Measurements from ENCODE around the gene ARMC8. TPM values are rescaled to one million over a fixed set of nuclear protein-coding genes. Genes with fewer than 3 reads are reported as not detected.
A peak's percentile ranks its signal among the peaks of the same experiment; 100 is the strongest.

The ARMC8 gene
- total RNA-seq, 2 experiments from 2014 or later: 38.2 to 42.7 TPM

- CTCF ChIA-PET: no interaction called here
- no peak overlapping the region for H3K4me3 Mint-ChIP-seq
- intact Hi-C loops (cut with micrococcal nuclease): no loop called here
- H3K27ac Mint-ChIP-seq: no peak overlapping the region
- H3K27me3 Mint-ChIP-seq (ENCODE audit: low read depth): no peaks in the 10 kb centered on the region
- DNase-seq: no peak
- no peaks in the 10 kb centered on the region for H3K9me3 Mint-ChIP-seq
- H3K4me1 Mint-ChIP-seq (ENCODE audit: low read depth): no peaks in the 10 kb centered on the region
- peaks cover 11% of the 10 kb centered on the region for H3K36me3 Mint-ChIP-seq (ENCODE audit: low read depth)
Observed at GRCh38 chr3:138257986-138258385, 70.9 kb downstream of the ARMC8 start.

- intact Hi-C loops (cut with micrococcal nuclease): no loop called here
- no peak overlapping the region for H3K27ac Mint-ChIP-seq
- CTCF ChIA-PET: interaction anchor here (1.0 kb wide), 1 partner anchor 13 kb away, joined by 4 read pairs; no protein-coding TSS in a partner anchor
Observed at GRCh38 chr3:138259126-138259525, 72.0 kb downstream of the ARMC8 start.

GRCh38 chr3:138260611-138261010, 73.5 kb downstream of the ARMC8 start:
- Mint-ChIP-seq H3K9me3 (no peaks in the 10 kb centered on the region), H3K4me3 (no peak overlapping the region), H3K4me1 (ENCODE audit: low read depth) (no peaks in the 10 kb centered on the region), H3K36me3 (ENCODE audit: low read depth) (peaks cover 14% of the 10 kb centered on the region), H3K27ac (no peak overlapping the region), H3K27me3 (ENCODE audit: low read depth) (no peaks in the 10 kb centered on the region)
- no peak for DNase-seq
- CTCF ChIA-PET: no interaction called here
- intact Hi-C loops (cut with micrococcal nuclease): no loop called here

More at GRCh38 chr3:138259126-138259525, 72.0 kb downstream of the ARMC8 start:
- Mint-ChIP-seq H3K36me3 (ENCODE audit: low read depth) (peaks cover 9% of the 10 kb centered on the region), H3K4me3 (no peak overlapping the region), H3K27me3 (ENCODE audit: low read depth) (no peaks in the 10 kb centered on the region), H3K9me3 (no peaks in the 10 kb centered on the region), H3K4me1 (ENCODE audit: low read depth) (no peaks in the 10 kb centered on the region)
- no peak for DNase-seq

- CTCF ChIA-PET: interaction anchor here (0.6 to 1.6 kb wide), 2 partner anchors 9 to 211 kb away, joined by 4 to 5 read pairs; no protein-coding TSS in a partner anchor
- peaks cover 8% of the 10 kb centered on the region for H3K36me3 Mint-ChIP-seq (ENCODE audit: low read depth)
- no peak for DNase-seq
- no peak overlapping the region for H3K27ac Mint-ChIP-seq
- H3K9me3 Mint-ChIP-seq: no peaks in the 10 kb centered on the region
- intact Hi-C loops (cut with micrococcal nuclease): loop anchor here (2.0 kb wide), 1 partner anchor 66 kb away; the partner anchor contains the start of gene NME9
- no peaks in the 10 kb centered on the region for H3K4me1 Mint-ChIP-seq (ENCODE audit: low read depth)
- no peak overlapping the region for H3K4me3 Mint-ChIP-seq
- H3K27me3 Mint-ChIP-seq (ENCODE audit: low read depth): no peaks in the 10 kb centered on the region
Observed at GRCh38 chr3:138263104-138263503, 76.0 kb downstream of the ARMC8 start.

DNA sequence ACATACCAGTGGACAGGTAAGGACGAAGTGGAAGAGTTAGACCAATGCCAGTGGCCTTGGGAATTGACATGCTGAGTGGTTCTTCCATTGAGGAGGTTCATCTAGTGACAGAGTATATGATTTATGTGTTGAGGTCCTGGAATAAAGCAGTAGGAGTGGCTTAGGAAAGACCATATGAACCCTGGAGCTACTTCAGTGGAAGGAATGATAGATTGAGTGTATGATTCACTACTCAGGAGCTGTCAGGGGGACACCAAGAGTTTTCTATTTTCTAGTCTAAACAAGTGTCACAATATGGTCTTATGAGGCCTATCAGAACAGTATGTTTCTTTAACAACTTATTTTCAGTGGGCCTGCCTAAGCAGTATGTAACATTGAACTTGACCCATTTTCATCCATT, 78.6 kb downstream of the ARMC8 start:
- H3K27me3 Mint-ChIP-seq (ENCODE audit: low read depth): no peaks in the 10 kb centered on the region
- no peak for DNase-seq
- no peaks in the 10 kb centered on the region for H3K4me1 Mint-ChIP-seq (ENCODE audit: low read depth)
- CTCF ChIA-PET: no interaction called here
- H3K9me3 Mint-ChIP-seq: no peaks in the 10 kb centered on the region
- H3K36me3 Mint-ChIP-seq (ENCODE audit: low read depth): peaks cover 10% of the 10 kb centered on the region
- no peak overlapping the region for H3K4me3 Mint-ChIP-seq
- no peak overlapping the region for H3K27ac Mint-ChIP-seq
- intact Hi-C loops (cut with micrococcal nuclease): no loop called here

GRCh38 chr3:138267083-138267482, 80.0 kb downstream of the ARMC8 start:
- Mint-ChIP-seq H3K9me3 (no peaks in the 10 kb centered on the region), H3K27me3 (ENCODE audit: low read depth) (no peaks in the 10 kb centered on the region), H3K27ac (no peak overlapping the region), H3K36me3 (ENCODE audit: low read depth) (peaks cover 18% of the 10 kb centered on the region), H3K4me3 (no peak overlapping the region), H3K4me1 (ENCODE audit: low read depth) (peaks cover 10% of the 10 kb centered on the region)
- DNase-seq: no peak
- intact Hi-C loops (cut with micrococcal nuclease): no loop called here
- CTCF ChIA-PET: no interaction called here

DNA sequence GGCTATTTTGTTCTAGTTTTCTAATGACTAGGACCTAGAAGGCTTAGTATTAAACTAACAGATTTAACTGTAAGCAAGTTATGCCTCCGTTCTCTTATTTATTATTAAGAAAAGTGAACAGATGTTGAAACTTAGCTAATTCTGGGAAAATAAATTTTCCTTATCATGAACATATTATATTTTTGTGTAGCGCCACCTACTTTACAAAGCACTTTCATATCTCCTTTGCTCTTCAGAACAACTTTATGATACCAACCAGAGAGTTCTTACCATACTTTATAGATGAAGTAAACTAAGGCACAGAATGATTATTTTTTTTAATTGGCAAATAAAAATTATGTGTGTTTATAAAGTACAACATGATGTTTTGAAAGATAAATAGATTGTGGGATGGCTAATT, 83.1 kb downstream of the ARMC8 start:
- Mint-ChIP-seq H3K4me3 (no peak overlapping the region), H3K36me3 (ENCODE audit: low read depth) (peaks cover 40% of the 10 kb centered on the region)

GRCh38 chr3:138271189-138271794, 84.2 kb downstream of the ARMC8 start:
- no peak for DNase-seq
- intact Hi-C loops (cut with micrococcal nuclease): loop anchor here (1.0 to 5.0 kb wide), 5 partner anchors 25 to 204 kb away; partner anchors contain the start of gene NME9
- Mint-ChIP-seq H3K4me3 (no peak overlapping the region), H3K36me3 (ENCODE audit: low read depth) (peaks cover 36% of the 10 kb centered on the region), H3K9me3 (no peaks in the 10 kb centered on the region), H3K27me3 (ENCODE audit: low read depth) (no peaks in the 10 kb centered on the region), H3K27ac (peak overlapping the region; percentile 67), H3K4me1 (ENCODE audit: low read depth) (peaks cover 11% of the 10 kb centered on the region)
- CTCF ChIA-PET: interaction anchor here (0.7 to 1.4 kb wide), 10 partner anchors 8 to 146 kb away, joined by 3 to 6 read pairs (median 4); no protein-coding TSS in a partner anchor

More for the DNA sequence above, 83.1 kb downstream of the ARMC8 start:
- DNase-seq: no peak
- Mint-ChIP-seq H3K27ac (no peak overlapping the region), H3K9me3 (no peaks in the 10 kb centered on the region), H3K4me1 (ENCODE audit: low read depth) (peaks cover 11% of the 10 kb centered on the region), H3K27me3 (ENCODE audit: low read depth) (no peaks in the 10 kb centered on the region)
- intact Hi-C loops (cut with micrococcal nuclease): loop anchor here (5.0 kb wide), 1 partner anchor 203 kb away; no protein-coding TSS in a partner anchor
- CTCF ChIA-PET: interaction anchor here (0.6 to 1.4 kb wide), 5 partner anchors 13 to 147 kb away, joined by 3 to 6 read pairs (median 4); no protein-coding TSS in a partner anchor

GRCh38 chr3:138281561-138281960, 94.5 kb downstream of the ARMC8 start:
- DNase-seq: no peak
- H3K36me3 Mint-ChIP-seq (ENCODE audit: low read depth): peaks cover 6% of the 10 kb centered on the region
- intact Hi-C loops (cut with micrococcal nuclease): no loop called here
- no peaks in the 10 kb centered on the region for H3K27me3 Mint-ChIP-seq (ENCODE audit: low read depth)
- no peaks in the 10 kb centered on the region for H3K9me3 Mint-ChIP-seq
- no peak overlapping the region for H3K4me3 Mint-ChIP-seq
- CTCF ChIA-PET: interaction anchor here (0.8 kb wide), 1 partner anchor 100 kb away, joined by 3 read pairs; no protein-coding TSS in a partner anchor
- peaks cover 11% of the 10 kb centered on the region for H3K4me1 Mint-ChIP-seq (ENCODE audit: low read depth)
- H3K27ac Mint-ChIP-seq: no peak overlapping the region

DNA sequence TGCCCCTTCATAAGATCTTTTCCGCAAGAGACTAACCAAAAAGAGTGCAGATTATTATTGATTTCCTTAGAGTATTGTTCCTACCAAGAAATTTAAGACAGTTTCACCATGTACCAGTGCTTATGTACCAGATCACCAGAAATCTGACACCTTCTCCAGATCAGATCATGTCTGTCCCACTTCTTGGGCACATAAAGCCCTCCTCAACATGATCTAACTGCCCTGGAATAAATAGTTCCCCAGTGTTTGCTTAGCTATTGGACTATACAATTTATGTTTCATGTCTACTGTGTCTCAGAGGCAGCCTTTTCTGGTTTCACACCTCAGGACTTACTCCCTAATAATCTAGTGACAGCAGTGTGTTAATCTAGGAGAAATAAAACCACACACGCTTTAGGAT, 95.7 kb downstream of the ARMC8 start:
- no peak overlapping the region for H3K27ac Mint-ChIP-seq
- intact Hi-C loops (cut with micrococcal nuclease): no loop called here
- peaks cover 2% of the 10 kb centered on the region for H3K36me3 Mint-ChIP-seq (ENCODE audit: low read depth)
- no peak for DNase-seq
- no peaks in the 10 kb centered on the region for H3K9me3 Mint-ChIP-seq
- no peaks in the 10 kb centered on the region for H3K27me3 Mint-ChIP-seq (ENCODE audit: low read depth)
- no peak overlapping the region for H3K4me3 Mint-ChIP-seq
- CTCF ChIA-PET: interaction anchor here (1.0 to 1.8 kb wide), 3 partner anchors 12 to 46 kb away, joined by 3 to 6 read pairs (median 5); no protein-coding TSS in a partner anchor
- peaks cover 11% of the 10 kb centered on the region for H3K4me1 Mint-ChIP-seq (ENCODE audit: low read depth)

DNA sequence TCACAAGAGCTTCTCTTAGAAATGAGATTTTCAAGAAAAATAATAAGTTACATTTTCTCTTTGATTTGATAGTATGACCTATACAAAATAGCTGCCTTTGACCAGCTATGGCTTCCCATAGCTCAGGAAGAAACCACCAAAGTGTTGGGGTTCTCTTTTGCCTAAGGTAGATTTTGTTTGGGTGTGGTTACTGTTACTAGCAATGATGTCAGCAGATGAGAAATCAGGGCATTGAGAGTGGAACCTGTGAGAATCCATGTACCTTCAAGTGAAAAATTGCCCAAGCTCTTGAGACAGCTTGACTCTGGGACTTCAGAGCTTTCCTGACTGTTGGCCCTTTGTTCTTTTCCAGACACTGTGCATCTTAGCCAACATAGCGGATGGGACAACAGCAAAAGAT, 97.0 kb downstream of the ARMC8 start:
- CTCF ChIA-PET: interaction anchor here (0.6 to 1.8 kb wide), 9 partner anchors 10 to 134 kb away, joined by 3 to 6 read pairs (median 5); no protein-coding TSS in a partner anchor
- no peak for DNase-seq
- Mint-ChIP-seq H3K27me3 (ENCODE audit: low read depth) (no peaks in the 10 kb centered on the region), H3K4me3 (no peak overlapping the region), H3K4me1 (ENCODE audit: low read depth) (peaks cover 13% of the 10 kb centered on the region), H3K27ac (peak overlapping the region; percentile 54), H3K36me3 (ENCODE audit: low read depth) (peaks cover 9% of the 10 kb centered on the region), H3K9me3 (no peaks in the 10 kb centered on the region)
- intact Hi-C loops (cut with micrococcal nuclease): no loop called here

DNA sequence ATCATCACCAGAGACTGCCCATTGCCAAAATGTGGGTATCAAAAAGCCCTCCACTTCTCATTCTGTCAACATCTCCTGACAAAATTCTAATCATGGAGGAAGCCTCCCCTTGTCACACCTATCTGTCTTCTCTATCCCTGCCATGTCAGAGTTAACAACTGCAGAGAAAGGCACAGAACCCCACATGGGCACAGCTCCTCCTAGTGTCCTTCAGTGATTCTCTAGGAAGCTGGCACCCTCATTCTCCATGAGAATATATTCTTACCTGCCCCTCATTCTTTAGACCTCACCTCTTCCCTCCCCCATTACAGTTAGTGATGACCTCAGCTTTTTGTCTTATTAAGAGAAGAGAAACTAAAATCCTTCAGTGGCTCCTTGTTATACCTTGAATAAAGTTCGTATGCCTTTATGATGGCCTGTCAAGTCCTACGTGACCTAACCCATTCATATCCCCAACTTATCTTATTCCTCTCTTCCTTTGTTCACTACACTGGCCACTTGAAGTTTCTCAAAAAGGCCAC, 97.9 kb downstream of the ARMC8 start:
- no peak overlapping the region for H3K4me3 Mint-ChIP-seq
- H3K4me1 Mint-ChIP-seq (ENCODE audit: low read depth): peaks cover 21% of the 10 kb centered on the region
- no peak overlapping the region for H3K27ac Mint-ChIP-seq
- H3K9me3 Mint-ChIP-seq: no peaks in the 10 kb centered on the region
- intact Hi-C loops (cut with micrococcal nuclease): loop anchor here (1.0 kb wide), 1 partner anchor 105 kb away; no protein-coding TSS in a partner anchor
- no peaks in the 10 kb centered on the region for H3K27me3 Mint-ChIP-seq (ENCODE audit: low read depth)
- DNase-seq: peak; percentile 22
- CTCF ChIA-PET: interaction anchor here (1.2 kb wide), 1 partner anchor 105 kb away, joined by 3 read pairs; no protein-coding TSS in a partner anchor
- peaks cover 16% of the 10 kb centered on the region for H3K36me3 Mint-ChIP-seq (ENCODE audit: low read depth)

All from activated naive CD4-positive, alpha-beta T cell treated with anti-CD3 and anti-CD28 coated beads for 36 hours (primary cell).